Activated CD8-positive, alpha-beta T cell treated with anti-CD3 and anti-CD28 coated beads for 36 hours (primary cell): Measurements from ENCODE around the gene SYT14. TPM values are rescaled to one million over a fixed set of nuclear protein-coding genes. Genes with fewer than 3 reads are reported as not detected.

Experiments used
- ATAC-seq: fragments of 200-7000 bp; cut with Tn5 transposase; one replicate; pipeline ENCODE4 v1.10.0; 2021; ENCODE audit warnings: mild to moderate bottlenecking, moderate library complexity
- CTCF ChIA-PET: fragments of 350-600 bp; sonication (Branson Sonifier 250); formaldehyde crosslinking; loops from one replicate; lab custom pipeline; 2021; ENCODE audit warnings: antibody characterized with exemption; lab: Charles Lee
- POLR2A ChIA-PET: fragments of 350-600 bp; sonication (Branson Sonifier 250); formaldehyde crosslinking; loops from one replicate; lab custom pipeline; 2021; ENCODE audit warnings: antibody characterized with exemption; lab: Charles Lee
- DNase-seq: peaks from one replicate; pipeline ENCODE4 v3.0.0-alpha.2; 2020
- H3K27ac Mint-ChIP-seq: one replicate; pipeline ENCODE4 v1.8.0; 2021; ENCODE audit warnings: mild to moderate bottlenecking, mixed read lengths
- H3K27me3 Mint-ChIP-seq: one replicate; pipeline ENCODE4 v1.8.0; 2021; ENCODE audit warnings: mixed read lengths
- H3K36me3 Mint-ChIP-seq: one replicate; pipeline ENCODE4 v1.8.0; 2021; ENCODE audit warnings: low read depth, mixed read lengths
- H3K4me1 Mint-ChIP-seq: one replicate; pipeline ENCODE4 v1.8.0; 2021; ENCODE audit warnings: low read depth, mixed read lengths
- H3K4me3 Mint-ChIP-seq: one replicate; pipeline ENCODE4 v1.8.0; 2021; ENCODE audit warnings: mild to moderate bottlenecking, moderate library complexity, mixed read lengths
- H3K9me3 Mint-ChIP-seq: one replicate; pipeline ENCODE4 v1.8.0; 2021; ENCODE audit warnings: mixed read lengths
- intact Hi-C: fragments of 100-400 bp; cut with micrococcal nuclease; formaldehyde crosslinking; loops from one replicate; pipeline ENCODE4 v1.10.0; 2022
- total RNA-seq, 2 experiments: library from RNA; stranded (reverse); gene quantifications; one replicate each; pipeline ENCODE4 v1.2.3, GENCODE V29; 2021
- TF ChIP-seq, protein P1 (sequence below): fragments of 200-600 bp; IDR thresholded peaks from one replicate; pipeline ENCODE4 v1.8.0; 2022; ENCODE audit warnings: antibody characterized with exemption, mild to moderate bottlenecking

SYT14 gene
- total RNA-seq, 2 experiments from 2014 or later = not detected

DNA sequence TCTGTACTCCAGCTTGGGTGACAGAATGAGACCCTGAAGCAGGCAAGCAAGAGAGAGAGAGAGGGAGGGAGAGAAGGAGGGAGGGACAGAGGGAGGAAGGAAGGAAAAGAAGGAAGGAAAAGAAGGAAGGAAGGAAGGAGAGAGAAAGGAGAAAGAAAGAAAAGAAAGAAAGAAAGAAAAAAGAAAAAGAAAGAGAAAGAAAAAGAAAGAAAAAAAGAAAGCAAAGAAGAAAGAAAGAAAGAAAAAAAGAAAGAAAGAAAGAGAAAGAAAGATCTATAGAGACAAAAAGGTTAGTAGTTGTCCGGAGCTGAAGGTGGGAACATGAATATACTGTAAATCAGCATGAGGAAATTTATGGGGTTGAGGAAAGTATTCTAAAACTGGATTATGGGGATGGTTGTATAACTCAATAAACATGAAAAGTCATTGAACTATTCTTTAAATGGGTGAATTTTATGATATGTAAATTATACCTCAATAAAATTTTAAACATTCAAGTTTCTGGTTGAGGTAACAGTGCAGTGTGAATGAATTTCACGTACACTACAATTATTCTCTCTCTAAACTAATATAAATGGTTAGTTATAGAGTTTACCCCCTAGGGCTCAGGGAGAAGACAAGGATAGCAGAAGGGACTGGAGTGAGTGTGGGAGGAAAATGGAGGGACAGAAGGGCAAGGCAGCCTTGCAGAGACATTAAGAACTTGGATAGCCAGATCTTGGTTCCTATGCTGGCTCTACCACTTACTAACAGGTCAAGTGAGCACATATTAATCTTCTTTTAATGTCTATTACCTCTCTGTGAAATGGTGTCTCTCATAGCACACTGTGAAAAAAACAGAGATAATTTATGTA, 269.8 kb downstream of the SYT14 start:
- TF ChIP-seq, protein P1, sequence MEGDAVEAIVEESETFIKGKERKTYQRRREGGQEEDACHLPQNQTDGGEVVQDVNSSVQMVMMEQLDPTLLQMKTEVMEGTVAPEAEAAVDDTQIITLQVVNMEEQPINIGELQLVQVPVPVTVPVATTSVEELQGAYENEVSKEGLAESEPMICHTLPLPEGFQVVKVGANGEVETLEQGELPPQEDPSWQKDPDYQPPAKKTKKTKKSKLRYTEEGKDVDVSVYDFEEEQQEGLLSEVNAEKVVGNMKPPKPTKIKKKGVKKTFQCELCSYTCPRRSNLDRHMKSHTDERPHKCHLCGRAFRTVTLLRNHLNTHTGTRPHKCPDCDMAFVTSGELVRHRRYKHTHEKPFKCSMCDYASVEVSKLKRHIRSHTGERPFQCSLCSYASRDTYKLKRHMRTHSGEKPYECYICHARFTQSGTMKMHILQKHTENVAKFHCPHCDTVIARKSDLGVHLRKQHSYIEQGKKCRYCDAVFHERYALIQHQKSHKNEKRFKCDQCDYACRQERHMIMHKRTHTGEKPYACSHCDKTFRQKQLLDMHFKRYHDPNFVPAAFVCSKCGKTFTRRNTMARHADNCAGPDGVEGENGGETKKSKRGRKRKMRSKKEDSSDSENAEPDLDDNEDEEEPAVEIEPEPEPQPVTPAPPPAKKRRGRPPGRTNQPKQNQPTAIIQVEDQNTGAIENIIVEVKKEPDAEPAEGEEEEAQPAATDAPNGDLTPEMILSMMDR = peak; percentile 33
- H3K27me3 Mint-ChIP-seq = peaks cover 19% of the 10 kb centered on the region
- H3K27ac Mint-ChIP-seq = no peak overlapping the region
- H3K4me3 Mint-ChIP-seq = no peak overlapping the region
- no peaks in the 10 kb centered on the region for H3K36me3 Mint-ChIP-seq
- ChIA-PET POLR2A (no interaction called here), CTCF (no interaction called here)
- intact Hi-C loops = no loop called here
- DNase-seq (no peak), ATAC-seq (no peak)
- H3K4me1 Mint-ChIP-seq = no peaks in the 10 kb centered on the region
- no peaks in the 10 kb centered on the region for H3K9me3 Mint-ChIP-seq

GRCh38 chr1:210213335-210213734, 275.3 kb downstream of the SYT14 start:
- Mint-ChIP-seq H3K4me3 (no peak overlapping the region), H3K36me3 (no peaks in the 10 kb centered on the region), H3K4me1 (no peaks in the 10 kb centered on the region), H3K9me3 (no peaks in the 10 kb centered on the region), H3K27me3 (peaks cover 12% of the 10 kb centered on the region), H3K27ac (no peak overlapping the region)
- CTCF ChIA-PET = no interaction called here
- ATAC-seq (no peak), DNase-seq (no peak)
- POLR2A ChIA-PET = interaction anchor here (0.6 kb wide), 1 partner anchor 330 kb away, joined by 3 read pairs; no protein-coding TSS in a partner anchor
- intact Hi-C loops = no loop called here
- TF ChIP-seq, protein P1 = no peak

- ATAC-seq = no peak
- no peaks in the 10 kb centered on the region for H3K4me1 Mint-ChIP-seq
- no peak for DNase-seq
- CTCF ChIA-PET = no interaction called here
- intact Hi-C loops = no loop called here
- peaks cover 9% of the 10 kb centered on the region for H3K27me3 Mint-ChIP-seq
- POLR2A ChIA-PET = interaction anchor here (0.6 kb wide), 1 partner anchor 1182 kb away, joined by 4 read pairs; no protein-coding TSS in a partner anchor
- H3K27ac Mint-ChIP-seq = no peak overlapping the region
- no peaks in the 10 kb centered on the region for H3K9me3 Mint-ChIP-seq
- H3K36me3 Mint-ChIP-seq = no peaks in the 10 kb centered on the region
- TF ChIP-seq, protein P1 = no peak
- H3K4me3 Mint-ChIP-seq = no peak overlapping the region
Observed at GRCh38 chr1:210214573-210215409, 276.8 kb downstream of the SYT14 start.

GRCh38 chr1:210217482-210217881, 279.5 kb downstream of the SYT14 start:
- ATAC-seq (no peak), DNase-seq (no peak)
- Mint-ChIP-seq H3K4me3 (no peak overlapping the region), H3K27me3 (peaks cover 12% of the 10 kb centered on the region), H3K27ac (no peak overlapping the region), H3K36me3 (no peaks in the 10 kb centered on the region), H3K4me1 (no peaks in the 10 kb centered on the region), H3K9me3 (no peaks in the 10 kb centered on the region)
- CTCF ChIA-PET = no interaction called here
- POLR2A ChIA-PET = no interaction called here
- TF ChIP-seq, protein P1 = no peak
- intact Hi-C loops = no loop called here
